Neural cell (in vitro differentiated cells): ENCODE results near the gene ZNF653. TPM values are rescaled to one million over a fixed set of nuclear protein-coding genes. Genes with fewer than 3 reads are reported as not detected.

Experiments
- H2AFZ ChIP-seq: fragments of 200-600, 300-800 bp; sonication (generic), shearing (Covaris generic); 2 replicates; pipeline ENCODE4 v1.6.0; 2014; ENCODE audit warnings: low read depth, mild to moderate bottlenecking, antibody characterized with exemption, low read length, moderate library complexity
- H3F3A ChIP-seq: fragments of 200-600 bp; shearing (Covaris generic); 2 replicates; pipeline ENCODE4 v1.6.1; 2016; ENCODE audit warnings: mild to moderate bottlenecking, moderate library complexity, mixed read lengths, antibody characterized with exemption, low read length; ENCODE audit not compliant: insufficient read depth, poor library complexity, severe bottlenecking
- H3K27ac ChIP-seq: fragments of 200-600, 300-800 bp; sonication (generic), shearing (Covaris generic); 2 replicates; pipeline ENCODE4 v1.5.1; 2014; ENCODE audit warnings: mild to moderate bottlenecking, low read length, moderate library complexity
- H3K27me3 ChIP-seq: fragments of 300-800, 200-600 bp; sonication (generic), shearing (Covaris generic); 2 replicates; pipeline ENCODE4 v1.6.0; 2014; ENCODE audit warnings: mild to moderate bottlenecking, low read depth, low read length, moderate library complexity; ENCODE audit not compliant: insufficient read depth
- H3K36me3 ChIP-seq: fragments of 300-800, 200-600 bp; sonication (generic), shearing (Covaris generic); 2 replicates; pipeline ENCODE4 v1.5.1; 2014; ENCODE audit warnings: mild to moderate bottlenecking, antibody characterized with exemption, low read length, moderate library complexity; ENCODE audit not compliant: insufficient read depth
- H3K4me2 ChIP-seq: fragments of 300-800, 200-600 bp; sonication (generic), shearing (Covaris generic); 2 replicates; pipeline ENCODE4 v1.6.0; 2014; ENCODE audit warnings: mild to moderate bottlenecking, low read length
- H3K4me3 ChIP-seq: fragments of 300-800, 200-600 bp; sonication (generic), shearing (Covaris generic); 2 replicates; pipeline ENCODE4 v1.5.1; 2014; ENCODE audit warnings: mild to moderate bottlenecking, low read length, moderate library complexity
- H3K79me2 ChIP-seq: fragments of 200-600 bp; shearing (Covaris generic); replicated peaks from 2 replicates; pipeline ENCODE4 v1.6.0; 2014; ENCODE audit warnings: mild to moderate bottlenecking, low read length, moderate library complexity; ENCODE audit not compliant: insufficient read depth
- H3K9ac ChIP-seq: fragments of 300-800, 200-600 bp; sonication (generic), shearing (Covaris generic); 2 replicates; pipeline ENCODE4 v1.6.1; 2016; ENCODE audit warnings: mild to moderate bottlenecking, low read length, mixed read lengths
- H3K9me2 ChIP-seq: fragments of 200-600 bp; shearing (Covaris generic); 2 replicates; pipeline ENCODE4 v1.6.1; 2016; ENCODE audit warnings: mild to moderate bottlenecking, low read length, mixed read lengths; ENCODE audit not compliant: insufficient read depth
- H3K9me3 ChIP-seq: fragments of 200-600, 300-800 bp; sonication (generic), shearing (Covaris generic); 2 replicates; pipeline ENCODE4 v1.6.1; 2016; ENCODE audit warnings: mild to moderate bottlenecking, mixed run types, low read length, moderate library complexity, mixed read lengths
- H4K20me1 ChIP-seq: fragments of 200-600 bp; shearing (Covaris generic); 2 replicates; pipeline ENCODE4 v1.6.1; 2016; ENCODE audit warnings: mild to moderate bottlenecking, mixed run types; ENCODE audit not compliant: insufficient read depth
- CTCF ChIP-seq: fragments of 450-650 bp; IDR thresholded peaks from 2 replicates; pipeline ENCODE4 v1.5.1; 2014; ENCODE audit warnings: antibody characterized with exemption, mild to moderate bottlenecking, moderate library complexity; ENCODE audit not compliant: poor library complexity, severe bottlenecking
- EP300 ChIP-seq: fragments of 450-650 bp; conservative IDR thresholded peaks from 2 replicates; pipeline ENCODE4 v1.6.1; 2014; ENCODE audit warnings: antibody characterized with exemption, mild to moderate bottlenecking, moderate library complexity; ENCODE audit not compliant: poor library complexity, severe bottlenecking
- EZH2 ChIP-seq: fragments of 200-600, 300-800 bp; shearing (Covaris generic), sonication (generic); IDR thresholded peaks from 2 replicates; pipeline ENCODE4 v1.6.1; 2014; ENCODE audit warnings: antibody characterized with exemption, low read length, borderline replicate concordance, mild to moderate bottlenecking; ENCODE audit not compliant: insufficient read depth, poor library complexity, severe bottlenecking
- MXI1 ChIP-seq: fragments of 450-650 bp; conservative IDR thresholded peaks from 2 replicates; pipeline ENCODE4 v1.6.1; 2014; ENCODE audit warnings: antibody characterized with exemption, mild to moderate bottlenecking; ENCODE audit not compliant: poor library complexity, severe bottlenecking
- POLR2AphosphoS5 ChIP-seq: IDR thresholded peaks from 2 replicates; pipeline ENCODE4 v1.6.1; 2012
- RAD21 ChIP-seq: fragments of 450-650 bp; conservative IDR thresholded peaks from 2 replicates; pipeline ENCODE4 v1.6.1; 2014; ENCODE audit warnings: antibody characterized with exemption, mild to moderate bottlenecking, moderate library complexity
- REST ChIP-seq: IDR thresholded peaks from 2 replicates; pipeline ENCODE4 v1.6.1; 2012; ENCODE audit warnings: borderline replicate concordance
- SMC3 ChIP-seq: fragments of 450-650 bp; conservative IDR thresholded peaks from 2 replicates; pipeline ENCODE4 v1.6.1; 2014; ENCODE audit warnings: antibody characterized with exemption, mild to moderate bottlenecking, moderate library complexity; ENCODE audit not compliant: poor library complexity
- TAF1 ChIP-seq: IDR thresholded peaks from 2 replicates; pipeline ENCODE4 v1.6.1; 2012; ENCODE audit warnings: low read depth
- polyA plus RNA-seq: library from polyadenylated mRNA; depleted of rRNA; stranded (reverse); fragments of >200 nt; gene quantifications from 2 replicates; pipeline ENCODE4 v1.2.3, GENCODE V29; 2014

ZNF653 gene
- polyA plus RNA-seq, 1 donor from 2014 or later: 16.5 TPM

GRCh38 chr19:11547929-11548700, 42.5 kb upstream of the ZNF653 start:
- H4K20me1 ChIP-seq: no peaks in the 10 kb centered on the region
- H3K4me2 ChIP-seq: no peak overlapping the region
- H3K9ac ChIP-seq: no peak overlapping the region
- no peaks in the 10 kb centered on the region for H3K9me3 ChIP-seq
- H3F3A ChIP-seq: no peaks in the 10 kb centered on the region
- no peak for TF ChIP-seq RAD21
- TF ChIP-seq POLR2AphosphoS5: no peak
- no peak for TF ChIP-seq EP300
- no peak for TF ChIP-seq MXI1
- TF ChIP-seq SMC3: no peak
- no peak for TF ChIP-seq CTCF
- TF ChIP-seq REST: no peak
- TF ChIP-seq EZH2: no peak
- no peak for TF ChIP-seq TAF1
- no peaks in the 10 kb centered on the region for H3K79me2 ChIP-seq
- no peaks in the 10 kb centered on the region for H3K27me3 ChIP-seq
- H2AFZ ChIP-seq: no peak overlapping the region
- H3K9me2 ChIP-seq: no peaks in the 10 kb centered on the region
- H3K4me3 ChIP-seq: no peak overlapping the region
- H3K27ac ChIP-seq: no peak overlapping the region
- no peaks in the 10 kb centered on the region for H3K36me3 ChIP-seq

- Histone ChIP-seq H3K79me2 (no peaks in the 10 kb centered on the region), H3K27ac (no peak overlapping the region), H3K36me3 (no peaks in the 10 kb centered on the region), H3K9ac (no peak overlapping the region), H3F3A (no peaks in the 10 kb centered on the region), H3K4me2 (no peak overlapping the region), H3K4me3 (no peak overlapping the region), H4K20me1 (no peaks in the 10 kb centered on the region), H3K9me3 (no peaks in the 10 kb centered on the region), H3K27me3 (no peaks in the 10 kb centered on the region), H3K9me2 (no peaks in the 10 kb centered on the region), H2AFZ (no peak overlapping the region)
- TF ChIP-seq SMC3 (no peak), MXI1 (no peak), POLR2AphosphoS5 (no peak), REST (no peak), TAF1 (no peak), EP300 (no peak), CTCF (no peak), EZH2 (no peak), RAD21 (no peak)
Observed at GRCh38 chr19:11541238-11541637, 35.6 kb upstream of the ZNF653 start.
